H9 (cell line): ENCODE measurements around the gene RPS21. TPM values are rescaled to one million over a fixed set of nuclear protein-coding genes. Genes with fewer than 3 reads are reported as not detected.
A peak's percentile ranks its signal among the peaks of the same experiment; 100 is the strongest.

Experiments used
- DNase-seq: peaks from one replicate; pipeline ENCODE4 v3.0.0-alpha.2; 2017
- H2AFZ ChIP-seq: one replicate; pipeline ENCODE4 v1.6.1; 2013; ENCODE audit warnings: mild to moderate bottlenecking, low read length, control low read depth, moderate library complexity
- H2AK5ac ChIP-seq: 2 replicates; pipeline ENCODE4 v1.6.1; 2013; ENCODE audit warnings: low read length, control low read depth, mixed read lengths; ENCODE audit not compliant: insufficient read length
- H2BK120ac ChIP-seq: one replicate; pipeline ENCODE4 v1.6.1; 2013; ENCODE audit warnings: low read depth, mild to moderate bottlenecking, low read length, control low read depth, inconsistent platforms; ENCODE audit not compliant: poor library complexity, severe bottlenecking
- H2BK12ac ChIP-seq: 2 replicates; pipeline ENCODE4 v1.6.1; 2013; ENCODE audit warnings: low read length, control low read depth, mixed read lengths, low read depth; ENCODE audit not compliant: insufficient read length
- H2BK15ac ChIP-seq: 2 replicates; pipeline ENCODE4 v1.6.1; 2013; ENCODE audit warnings: low read depth, low read length, control low read depth
- H2BK20ac ChIP-seq: one replicate; pipeline ENCODE4 v1.6.1; 2013; ENCODE audit warnings: low read depth, mild to moderate bottlenecking, low read length, control low read depth, inconsistent platforms; ENCODE audit not compliant: poor library complexity, severe bottlenecking
- H2BK5ac ChIP-seq: 2 replicates; pipeline ENCODE4 v1.6.1; 2013; ENCODE audit warnings: low read length, control low read depth, mixed read lengths; ENCODE audit not compliant: insufficient read length
- H3K14ac ChIP-seq: 2 replicates; pipeline ENCODE4 v1.6.1; 2013; ENCODE audit warnings: low read length, control low read depth; ENCODE audit not compliant: insufficient read depth
- H3K18ac ChIP-seq: 2 replicates; pipeline ENCODE4 v1.6.1; 2013; ENCODE audit warnings: low read depth, mild to moderate bottlenecking, mixed read lengths, low read length, control low read depth; ENCODE audit not compliant: insufficient read length
- H3K23ac ChIP-seq: 2 replicates; pipeline ENCODE4 v1.6.1; 2013; ENCODE audit warnings: low read length, control low read depth, mixed read lengths, low read depth; ENCODE audit not compliant: insufficient read length
- H3K23me2 ChIP-seq: 2 replicates; pipeline ENCODE4 v1.6.1; 2013; ENCODE audit warnings: low read depth, mild to moderate bottlenecking, mixed read lengths, low read length, control low read depth; ENCODE audit not compliant: insufficient read length, poor library complexity, severe bottlenecking
- H3K27ac ChIP-seq: 2 replicates; pipeline ENCODE4 v1.5.1; 2013; ENCODE audit warnings: low read length, control low read depth, mixed read lengths, low read depth; ENCODE audit not compliant: insufficient read length
- H3K27me3 ChIP-seq: 2 replicates; pipeline ENCODE4 v1.6.1; 2013; ENCODE audit warnings: low read length, control low read depth, inconsistent platforms; ENCODE audit not compliant: insufficient read depth
- H3K4ac ChIP-seq: 2 replicates; pipeline ENCODE4 v1.6.1; 2013; ENCODE audit warnings: low read depth, mild to moderate bottlenecking, control low read depth, inconsistent platforms, low read length, moderate library complexity
- H3K4me1 ChIP-seq: 2 replicates; pipeline ENCODE4 v1.6.1; 2013; ENCODE audit warnings: low read length, control low read depth, inconsistent platforms; ENCODE audit not compliant: insufficient read depth
- H3K4me2 ChIP-seq: 2 replicates; pipeline ENCODE4 v1.6.1; 2013; ENCODE audit warnings: low read length, control low read depth, mixed read lengths; ENCODE audit not compliant: insufficient read length, insufficient read depth
- H3K56ac ChIP-seq: 2 replicates; pipeline ENCODE4 v1.6.1; 2013; ENCODE audit warnings: low read depth, mild to moderate bottlenecking, mixed read lengths, low read length, control low read depth; ENCODE audit not compliant: insufficient read length
- H3K79me1 ChIP-seq: 2 replicates; pipeline ENCODE4 v1.6.1; 2013; ENCODE audit warnings: low read depth, mild to moderate bottlenecking, moderate library complexity, low read length, control low read depth, inconsistent platforms; ENCODE audit not compliant: insufficient read depth, poor library complexity, severe bottlenecking
- H3K79me2 ChIP-seq: 2 replicates; pipeline ENCODE4 v1.6.1; 2013; ENCODE audit warnings: low read length, control low read depth, inconsistent platforms; ENCODE audit not compliant: insufficient read depth
- H3K9ac ChIP-seq: 2 replicates; pipeline ENCODE4 v1.6.1; 2013; ENCODE audit warnings: low read length, control low read depth, mixed read lengths; ENCODE audit not compliant: insufficient read length; ENCODE audit errors: extremely low read depth
- H3K9me3 ChIP-seq: one replicate; pipeline ENCODE4 v1.6.1; 2013; ENCODE audit warnings: low read depth, low read length, inconsistent platforms; ENCODE audit not compliant: control insufficient read depth
- H3T11ph ChIP-seq: one replicate; pipeline ENCODE4 v1.6.1; 2013; ENCODE audit warnings: mild to moderate bottlenecking, low read length, control low read depth, inconsistent platforms
- H4K20me1 ChIP-seq: one replicate; pipeline ENCODE4 v1.6.1; 2013; ENCODE audit not compliant: control insufficient read depth, insufficient read length, insufficient read depth
- H4K5ac ChIP-seq: 2 replicates; pipeline ENCODE4 v1.6.1; 2013; ENCODE audit warnings: low read depth, mild to moderate bottlenecking, mixed read lengths, low read length, control low read depth; ENCODE audit not compliant: insufficient read length
- H4K8ac ChIP-seq: replicated peaks from 2 replicates; pipeline ENCODE4 v1.6.1; 2013; ENCODE audit warnings: low read length, control low read depth, mixed read lengths, low read depth; ENCODE audit not compliant: insufficient read length
- H4K91ac ChIP-seq: 2 replicates; pipeline ENCODE4 v1.6.1; 2013; ENCODE audit warnings: low read depth, mild to moderate bottlenecking, moderate library complexity, mixed read lengths, low read length, control low read depth; ENCODE audit not compliant: insufficient read length
- H3K27ac Mint-ChIP-seq, 3 experiments: 2 replicates in 2 of 3; 3 replicates in 1 of 3; pipeline ENCODE4 v1.8.0; 2020 to 2021; ENCODE audit warnings: mixed read lengths in 3 of 3, mild to moderate bottlenecking in 1 of 3, moderate library complexity in 1 of 3
- H3K27me3 Mint-ChIP-seq: 2 replicates; pipeline ENCODE4 v1.8.0; 2021; ENCODE audit warnings: low read depth, mild to moderate bottlenecking, moderate library complexity, mixed read lengths
- H3K36me3 Mint-ChIP-seq, 3 experiments: 2 replicates in 2 of 3; 3 replicates in 1 of 3; pipeline ENCODE4 v1.8.0; 2020 to 2021; ENCODE audit warnings: low read depth in 3 of 3, mixed read lengths in 3 of 3; ENCODE audit not compliant: insufficient read depth in 1 of 3
- H3K4me1 Mint-ChIP-seq, 2 experiments: 2 replicates each; pipeline ENCODE4 v1.8.0; 2020; ENCODE audit warnings: mixed read lengths in 2 of 2
- H3K4me3 Mint-ChIP-seq, 2 experiments: 2 replicates in 1 of 2; 3 replicates in 1 of 2; pipeline ENCODE4 v1.8.0; 2020 to 2021; ENCODE audit warnings: mild to moderate bottlenecking in 2 of 2, mixed read lengths in 2 of 2, moderate library complexity in 1 of 2
- H3K9me3 Mint-ChIP-seq, 2 experiments: 2 replicates in 1 of 2; 3 replicates in 1 of 2; pipeline ENCODE4 v1.8.0; 2020; ENCODE audit warnings: mild to moderate bottlenecking in 2 of 2, mixed read lengths in 2 of 2, moderate library complexity in 1 of 2
- CTCF ChIP-seq: fragments of 200-600 bp; sonication (generic); conservative IDR thresholded peaks from 3 replicates; pipeline ENCODE4 v1.8.0; 2021; ENCODE audit warnings: antibody characterized with exemption, mild to moderate bottlenecking
- WGBS: extraction: QIAGEN DNeasy Blood & Tissue Kit; methylation state at CpG from one replicate; pipeline ENCODE4 v1.1.7; 2013; ENCODE audit warnings: missing lambda C conversion rate, low lambda C conversion rate, mixed read lengths; ENCODE audit not compliant: insufficient read length; ENCODE audit errors: extremely low coverage; 5-methylcytosine and 5-hydroxymethylcytosine counted together
- total RNA-seq: library from RNA; stranded (reverse); gene quantifications from 2 replicates; pipeline ENCODE4 v1.2.1, GENCODE V29; 2021

Gene RPS21
- total RNA-seq, 1 experiment from 2014 or later, result 1,715 TPM

- Histone ChIP-seq H3T11ph (no peak overlapping the region), H3K56ac (no peak overlapping the region), H2BK12ac (no peak overlapping the region), H3K4me2 (peak overlapping the region; percentile 59), H2AFZ (no peak overlapping the region), H3K79me2 (peaks cover 6% of the 10 kb centered on the region; the same call in 1 of the 2 replicates), H3K14ac (no peak overlapping the region), H2BK15ac (no peak overlapping the region), H3K18ac (no peak overlapping the region), H2BK20ac (no peak overlapping the region), H2BK120ac (no peak overlapping the region), H4K5ac (no peak overlapping the region), H4K8ac (no peak overlapping the region), H3K27me3 (no peaks in the 10 kb centered on the region), H2AK5ac (no peak overlapping the region), H3K23ac (no peak overlapping the region), H3K79me1 (peaks cover 3% of the 10 kb centered on the region), H3K9ac (no peak overlapping the region), H4K91ac (no peak overlapping the region), H4K20me1 (no peaks in the 10 kb centered on the region), H3K9me3 (no peaks in the 10 kb centered on the region), H2BK5ac (no peak overlapping the region), H3K4ac (no peak overlapping the region), H3K27ac (no peak overlapping the region), H3K23me2 (peaks cover 17% of the 10 kb centered on the region), H3K4me1 (peaks cover 9% of the 10 kb centered on the region; the same call in 1 of the 2 replicates)
- H3K4me1 Mint-ChIP-seq, result peaks cover 27 to 36% of the 10 kb centered on the region in 2 experiments
- DNase-seq, result peak; percentile 86
- no peaks in the 10 kb centered on the region; the same call in 1 of the 2 replicates for H3K27me3 Mint-ChIP-seq
- peak overlapping the region; percentile 58 to 77 for H3K4me3 Mint-ChIP-seq
- WGBS, result no CpG with 5 or more reads among the region's 15 CpGs
- no peak overlapping the region for H3K27ac Mint-ChIP-seq
- TF ChIP-seq CTCF, result no peak
- peaks cover 0 to 6% of the 10 kb centered on the region in 2 experiments; a peak in 2 of 5 replicates for H3K9me3 Mint-ChIP-seq
- H3K36me3 Mint-ChIP-seq, result peaks cover 0 to 4% (median 3%) of the 10 kb centered on the region in 3 experiments; a peak in 3 of 7 replicates
These were observed 18.4 kb upstream of the RPS21 start for GRCh38 chr20:62368392-62368975.
